H9 (cell line): ENCODE data around the gene COG4. TPM values are rescaled to one million over a fixed set of nuclear protein-coding genes. Genes with fewer than 3 reads are reported as not detected.

ENCODE experiments used
- DNase-seq: peaks from one replicate; pipeline ENCODE4 v3.0.0-alpha.2; 2017
- H2AFZ ChIP-seq: one replicate; pipeline ENCODE4 v1.6.1; 2013; ENCODE audit warnings: mild to moderate bottlenecking, low read length, control low read depth, moderate library complexity
- H2AK5ac ChIP-seq: 2 replicates; pipeline ENCODE4 v1.6.1; 2013; ENCODE audit warnings: low read length, control low read depth, mixed read lengths; ENCODE audit not compliant: insufficient read length
- H2BK120ac ChIP-seq: one replicate; pipeline ENCODE4 v1.6.1; 2013; ENCODE audit warnings: low read depth, mild to moderate bottlenecking, low read length, control low read depth, inconsistent platforms; ENCODE audit not compliant: poor library complexity, severe bottlenecking
- H2BK12ac ChIP-seq: 2 replicates; pipeline ENCODE4 v1.6.1; 2013; ENCODE audit warnings: low read length, control low read depth, mixed read lengths, low read depth; ENCODE audit not compliant: insufficient read length
- H2BK15ac ChIP-seq: 2 replicates; pipeline ENCODE4 v1.6.1; 2013; ENCODE audit warnings: low read depth, low read length, control low read depth
- H2BK20ac ChIP-seq: one replicate; pipeline ENCODE4 v1.6.1; 2013; ENCODE audit warnings: low read depth, mild to moderate bottlenecking, low read length, control low read depth, inconsistent platforms; ENCODE audit not compliant: poor library complexity, severe bottlenecking
- H2BK5ac ChIP-seq: 2 replicates; pipeline ENCODE4 v1.6.1; 2013; ENCODE audit warnings: low read length, control low read depth, mixed read lengths; ENCODE audit not compliant: insufficient read length
- H3K14ac ChIP-seq: 2 replicates; pipeline ENCODE4 v1.6.1; 2013; ENCODE audit warnings: low read length, control low read depth; ENCODE audit not compliant: insufficient read depth
- H3K18ac ChIP-seq: 2 replicates; pipeline ENCODE4 v1.6.1; 2013; ENCODE audit warnings: low read depth, mild to moderate bottlenecking, mixed read lengths, low read length, control low read depth; ENCODE audit not compliant: insufficient read length
- H3K23ac ChIP-seq: 2 replicates; pipeline ENCODE4 v1.6.1; 2013; ENCODE audit warnings: low read length, control low read depth, mixed read lengths, low read depth; ENCODE audit not compliant: insufficient read length
- H3K23me2 ChIP-seq: 2 replicates; pipeline ENCODE4 v1.6.1; 2013; ENCODE audit warnings: low read depth, mild to moderate bottlenecking, mixed read lengths, low read length, control low read depth; ENCODE audit not compliant: insufficient read length, poor library complexity, severe bottlenecking
- H3K27ac ChIP-seq: 2 replicates; pipeline ENCODE4 v1.5.1; 2013; ENCODE audit warnings: low read length, control low read depth, mixed read lengths, low read depth; ENCODE audit not compliant: insufficient read length
- H3K27me3 ChIP-seq: 2 replicates; pipeline ENCODE4 v1.6.1; 2013; ENCODE audit warnings: low read length, control low read depth, inconsistent platforms; ENCODE audit not compliant: insufficient read depth
- H3K4ac ChIP-seq: 2 replicates; pipeline ENCODE4 v1.6.1; 2013; ENCODE audit warnings: low read depth, mild to moderate bottlenecking, control low read depth, inconsistent platforms, low read length, moderate library complexity
- H3K4me1 ChIP-seq: 2 replicates; pipeline ENCODE4 v1.6.1; 2013; ENCODE audit warnings: low read length, control low read depth, inconsistent platforms; ENCODE audit not compliant: insufficient read depth
- H3K4me2 ChIP-seq: 2 replicates; pipeline ENCODE4 v1.6.1; 2013; ENCODE audit warnings: low read length, control low read depth, mixed read lengths; ENCODE audit not compliant: insufficient read length, insufficient read depth
- H3K56ac ChIP-seq: 2 replicates; pipeline ENCODE4 v1.6.1; 2013; ENCODE audit warnings: low read depth, mild to moderate bottlenecking, mixed read lengths, low read length, control low read depth; ENCODE audit not compliant: insufficient read length
- H3K79me1 ChIP-seq: 2 replicates; pipeline ENCODE4 v1.6.1; 2013; ENCODE audit warnings: low read depth, mild to moderate bottlenecking, moderate library complexity, low read length, control low read depth, inconsistent platforms; ENCODE audit not compliant: insufficient read depth, poor library complexity, severe bottlenecking
- H3K79me2 ChIP-seq: 2 replicates; pipeline ENCODE4 v1.6.1; 2013; ENCODE audit warnings: low read length, control low read depth, inconsistent platforms; ENCODE audit not compliant: insufficient read depth
- H3K9ac ChIP-seq: 2 replicates; pipeline ENCODE4 v1.6.1; 2013; ENCODE audit warnings: low read length, control low read depth, mixed read lengths; ENCODE audit not compliant: insufficient read length; ENCODE audit errors: extremely low read depth
- H3K9me3 ChIP-seq: one replicate; pipeline ENCODE4 v1.6.1; 2013; ENCODE audit warnings: low read depth, low read length, inconsistent platforms; ENCODE audit not compliant: control insufficient read depth
- H3T11ph ChIP-seq: one replicate; pipeline ENCODE4 v1.6.1; 2013; ENCODE audit warnings: mild to moderate bottlenecking, low read length, control low read depth, inconsistent platforms
- H4K20me1 ChIP-seq: one replicate; pipeline ENCODE4 v1.6.1; 2013; ENCODE audit not compliant: control insufficient read depth, insufficient read length, insufficient read depth
- H4K5ac ChIP-seq: 2 replicates; pipeline ENCODE4 v1.6.1; 2013; ENCODE audit warnings: low read depth, mild to moderate bottlenecking, mixed read lengths, low read length, control low read depth; ENCODE audit not compliant: insufficient read length
- H4K8ac ChIP-seq: replicated peaks from 2 replicates; pipeline ENCODE4 v1.6.1; 2013; ENCODE audit warnings: low read length, control low read depth, mixed read lengths, low read depth; ENCODE audit not compliant: insufficient read length
- H4K91ac ChIP-seq: 2 replicates; pipeline ENCODE4 v1.6.1; 2013; ENCODE audit warnings: low read depth, mild to moderate bottlenecking, moderate library complexity, mixed read lengths, low read length, control low read depth; ENCODE audit not compliant: insufficient read length
- H3K27ac Mint-ChIP-seq, 3 experiments: 2 replicates in 2 of 3; 3 replicates in 1 of 3; pipeline ENCODE4 v1.8.0; 2020 to 2021; ENCODE audit warnings: mixed read lengths in 3 of 3, mild to moderate bottlenecking in 1 of 3, moderate library complexity in 1 of 3
- H3K27me3 Mint-ChIP-seq: 2 replicates; pipeline ENCODE4 v1.8.0; 2021; ENCODE audit warnings: low read depth, mild to moderate bottlenecking, moderate library complexity, mixed read lengths
- H3K36me3 Mint-ChIP-seq, 3 experiments: 2 replicates in 2 of 3; 3 replicates in 1 of 3; pipeline ENCODE4 v1.8.0; 2020 to 2021; ENCODE audit warnings: low read depth in 3 of 3, mixed read lengths in 3 of 3; ENCODE audit not compliant: insufficient read depth in 1 of 3
- H3K4me1 Mint-ChIP-seq, 2 experiments: 2 replicates each; pipeline ENCODE4 v1.8.0; 2020; ENCODE audit warnings: mixed read lengths in 2 of 2
- H3K4me3 Mint-ChIP-seq, 2 experiments: 2 replicates in 1 of 2; 3 replicates in 1 of 2; pipeline ENCODE4 v1.8.0; 2020 to 2021; ENCODE audit warnings: mild to moderate bottlenecking in 2 of 2, mixed read lengths in 2 of 2, moderate library complexity in 1 of 2
- H3K9me3 Mint-ChIP-seq, 2 experiments: 2 replicates in 1 of 2; 3 replicates in 1 of 2; pipeline ENCODE4 v1.8.0; 2020; ENCODE audit warnings: mild to moderate bottlenecking in 2 of 2, mixed read lengths in 2 of 2, moderate library complexity in 1 of 2
- WGBS: extraction: QIAGEN DNeasy Blood & Tissue Kit; methylation state at CpG from one replicate; pipeline ENCODE4 v1.1.7; 2013; ENCODE audit warnings: missing lambda C conversion rate, low lambda C conversion rate, mixed read lengths; ENCODE audit not compliant: insufficient read length; ENCODE audit errors: extremely low coverage; 5-methylcytosine and 5-hydroxymethylcytosine counted together
- total RNA-seq: library from RNA; stranded (reverse); gene quantifications from 2 replicates; pipeline ENCODE4 v1.2.1, GENCODE V29; 2021
- TF ChIP-seq, protein P1 (sequence below): fragments of 200-600 bp; sonication (generic); conservative IDR thresholded peaks from 3 replicates; pipeline ENCODE4 v1.8.0; 2021; ENCODE audit warnings: antibody characterized with exemption, mild to moderate bottlenecking

Gene COG4
- total RNA-seq, 1 experiment from 2014 or later, result 51.9 TPM

DNA sequence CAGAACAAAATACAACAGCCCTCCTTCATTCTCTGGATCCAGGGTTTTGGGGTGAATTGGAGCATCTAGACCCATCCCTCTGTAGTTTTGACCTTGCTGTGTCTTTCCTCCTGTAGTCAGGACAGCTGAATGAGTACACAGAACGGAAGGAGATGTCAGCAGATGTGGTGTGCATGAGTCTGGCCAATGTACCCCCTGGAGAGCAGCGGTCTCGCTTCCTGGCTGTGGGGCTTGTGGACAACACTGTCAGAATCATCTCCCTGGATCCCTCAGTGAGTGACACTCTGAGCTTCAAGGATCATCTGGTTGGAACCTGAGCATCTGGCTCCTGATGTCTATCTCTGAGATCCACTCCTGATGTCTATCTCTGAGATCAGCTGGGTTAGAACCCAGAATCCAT is 32.7 kb upstream of the COG4 start:
- Histone ChIP-seq H3K4ac (no peak overlapping the region), H3K79me1 (no peaks in the 10 kb centered on the region), H2AFZ (no peak overlapping the region), H3K23me2 (no peaks in the 10 kb centered on the region), H3T11ph (no peak overlapping the region), H3K4me1 (no peaks in the 10 kb centered on the region), H2BK15ac (no peak overlapping the region), H3K27me3 (no peaks in the 10 kb centered on the region), H3K79me2 (no peaks in the 10 kb centered on the region), H3K18ac (no peak overlapping the region), H2BK12ac (no peak overlapping the region), H3K9ac (no peak overlapping the region), H3K9me3 (no peaks in the 10 kb centered on the region), H2BK5ac (no peak overlapping the region), H4K91ac (no peak overlapping the region), H3K14ac (no peak overlapping the region), H3K27ac (no peak overlapping the region), H2AK5ac (no peak overlapping the region), H3K4me2 (no peak overlapping the region), H3K23ac (no peak overlapping the region), H4K8ac (no peak overlapping the region), H2BK20ac (no peak overlapping the region), H2BK120ac (no peak overlapping the region), H4K20me1 (no peaks in the 10 kb centered on the region), H4K5ac (peak overlapping the region; percentile 4), H3K56ac (no peak overlapping the region)
- Mint-ChIP-seq H3K27ac (no peak overlapping the region; a peak in 2 of 7 replicates), H3K9me3 (no peaks in the 10 kb centered on the region), H3K4me3 (no peak overlapping the region), H3K27me3 (no peaks in the 10 kb centered on the region), H3K4me1 (peaks cover 12 to 22% of the 10 kb centered on the region in 2 experiments), H3K36me3 (peaks cover 66 to 94% (median 89%) of the 10 kb centered on the region in 3 experiments; a peak in 6 of 7 replicates)
- no peak for DNase-seq
- no CpG with 5 or more reads among the region's 3 CpGs for WGBS
- TF ChIP-seq, protein P1, sequence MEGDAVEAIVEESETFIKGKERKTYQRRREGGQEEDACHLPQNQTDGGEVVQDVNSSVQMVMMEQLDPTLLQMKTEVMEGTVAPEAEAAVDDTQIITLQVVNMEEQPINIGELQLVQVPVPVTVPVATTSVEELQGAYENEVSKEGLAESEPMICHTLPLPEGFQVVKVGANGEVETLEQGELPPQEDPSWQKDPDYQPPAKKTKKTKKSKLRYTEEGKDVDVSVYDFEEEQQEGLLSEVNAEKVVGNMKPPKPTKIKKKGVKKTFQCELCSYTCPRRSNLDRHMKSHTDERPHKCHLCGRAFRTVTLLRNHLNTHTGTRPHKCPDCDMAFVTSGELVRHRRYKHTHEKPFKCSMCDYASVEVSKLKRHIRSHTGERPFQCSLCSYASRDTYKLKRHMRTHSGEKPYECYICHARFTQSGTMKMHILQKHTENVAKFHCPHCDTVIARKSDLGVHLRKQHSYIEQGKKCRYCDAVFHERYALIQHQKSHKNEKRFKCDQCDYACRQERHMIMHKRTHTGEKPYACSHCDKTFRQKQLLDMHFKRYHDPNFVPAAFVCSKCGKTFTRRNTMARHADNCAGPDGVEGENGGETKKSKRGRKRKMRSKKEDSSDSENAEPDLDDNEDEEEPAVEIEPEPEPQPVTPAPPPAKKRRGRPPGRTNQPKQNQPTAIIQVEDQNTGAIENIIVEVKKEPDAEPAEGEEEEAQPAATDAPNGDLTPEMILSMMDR, result no peak
